Fibroblast of mammary gland (primary cell): ENCODE measurements around the gene CC2D2A.

Experiments used
- DNase-seq: peaks from one replicate; pipeline ENCODE4 v3.0.0-alpha.2; 2010; ENCODE audit warnings: low read depth
- H3K4me3 ChIP-seq: 2 replicates; pipeline ENCODE4 v1.5.1; 2011; ENCODE audit warnings: low read depth, mild to moderate bottlenecking, low read length, moderate library complexity; ENCODE audit not compliant: control insufficient read depth
- TF ChIP-seq, protein P1 (sequence below): conservative IDR thresholded peaks from 2 replicates; pipeline ENCODE4 v1.5.1; 2011; ENCODE audit warnings: low read depth, low read length, inconsistent platforms; ENCODE audit not compliant: control insufficient read depth, insufficient read depth

Gene CC2D2A

DNA sequence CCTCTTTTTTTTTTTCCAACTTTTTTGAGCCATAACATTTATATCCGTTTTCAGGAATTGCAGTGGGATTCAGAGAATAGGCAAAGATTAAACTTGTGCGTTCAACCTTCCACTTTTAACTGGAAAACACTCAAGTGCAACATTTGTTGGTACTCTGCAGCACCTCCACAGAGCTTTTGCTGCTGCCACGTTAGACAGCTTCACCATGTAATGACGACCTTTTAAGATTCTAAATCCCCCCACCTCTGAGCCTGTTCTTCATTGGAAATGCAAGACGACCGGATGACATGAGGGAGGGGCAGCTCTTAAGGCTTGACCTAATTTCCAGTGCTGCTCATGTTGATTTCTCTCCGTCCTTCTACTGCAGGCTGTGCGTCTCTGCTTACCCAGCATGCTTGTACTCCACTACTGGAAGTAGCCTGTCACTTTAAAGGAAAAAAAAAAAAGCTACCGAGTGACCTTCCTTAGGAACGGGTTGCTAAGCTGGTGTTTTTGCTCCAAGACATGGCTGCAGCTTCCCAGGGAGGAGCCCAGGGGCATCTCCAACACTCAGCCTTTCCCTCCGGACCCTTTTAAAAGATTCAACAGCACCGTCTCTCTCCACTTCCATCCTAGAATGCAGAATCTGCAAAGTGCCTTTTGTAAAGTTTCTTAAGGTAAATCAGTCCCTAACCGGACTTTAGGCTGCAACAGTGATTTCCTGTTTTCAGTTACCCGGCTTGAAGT lies at the start of gene CC2D2A:
CC2D2A (plus strand) TSS at position 481 of the 726 bp plus-strand sequence. CDS start 6,051 bp downstream, outside the sequence.
- DNase-seq: peak; percentile 66
- TF ChIP-seq, protein P1, sequence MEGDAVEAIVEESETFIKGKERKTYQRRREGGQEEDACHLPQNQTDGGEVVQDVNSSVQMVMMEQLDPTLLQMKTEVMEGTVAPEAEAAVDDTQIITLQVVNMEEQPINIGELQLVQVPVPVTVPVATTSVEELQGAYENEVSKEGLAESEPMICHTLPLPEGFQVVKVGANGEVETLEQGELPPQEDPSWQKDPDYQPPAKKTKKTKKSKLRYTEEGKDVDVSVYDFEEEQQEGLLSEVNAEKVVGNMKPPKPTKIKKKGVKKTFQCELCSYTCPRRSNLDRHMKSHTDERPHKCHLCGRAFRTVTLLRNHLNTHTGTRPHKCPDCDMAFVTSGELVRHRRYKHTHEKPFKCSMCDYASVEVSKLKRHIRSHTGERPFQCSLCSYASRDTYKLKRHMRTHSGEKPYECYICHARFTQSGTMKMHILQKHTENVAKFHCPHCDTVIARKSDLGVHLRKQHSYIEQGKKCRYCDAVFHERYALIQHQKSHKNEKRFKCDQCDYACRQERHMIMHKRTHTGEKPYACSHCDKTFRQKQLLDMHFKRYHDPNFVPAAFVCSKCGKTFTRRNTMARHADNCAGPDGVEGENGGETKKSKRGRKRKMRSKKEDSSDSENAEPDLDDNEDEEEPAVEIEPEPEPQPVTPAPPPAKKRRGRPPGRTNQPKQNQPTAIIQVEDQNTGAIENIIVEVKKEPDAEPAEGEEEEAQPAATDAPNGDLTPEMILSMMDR: no peak
- peak within 1 kb of the TSS; percentile 53 for H3K4me3 ChIP-seq

DNA sequence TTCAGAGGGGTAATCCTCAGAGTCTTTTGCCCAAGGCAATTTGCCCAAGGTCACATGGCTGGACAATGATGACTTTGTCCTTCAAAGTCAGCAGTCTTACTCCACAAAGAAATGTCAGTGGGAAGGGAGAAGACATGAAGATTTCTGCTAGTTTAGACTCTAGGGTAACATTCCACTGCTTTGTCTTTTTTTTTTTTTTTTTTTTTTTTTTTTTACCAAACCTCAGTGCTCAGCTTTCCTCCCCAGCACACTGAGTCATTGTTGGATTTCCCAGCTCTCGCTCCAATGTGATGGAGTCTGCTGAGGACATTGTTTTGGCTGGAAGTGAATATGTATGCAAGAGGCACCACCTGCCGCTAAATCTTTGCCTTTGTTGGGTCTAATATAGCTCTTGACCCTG lies 49.0 kb upstream of the CC2D2A start:
- DNase-seq: peak; percentile 84
- no peak overlapping the region for H3K4me3 ChIP-seq
- TF ChIP-seq, protein P1: no peak

DNA sequence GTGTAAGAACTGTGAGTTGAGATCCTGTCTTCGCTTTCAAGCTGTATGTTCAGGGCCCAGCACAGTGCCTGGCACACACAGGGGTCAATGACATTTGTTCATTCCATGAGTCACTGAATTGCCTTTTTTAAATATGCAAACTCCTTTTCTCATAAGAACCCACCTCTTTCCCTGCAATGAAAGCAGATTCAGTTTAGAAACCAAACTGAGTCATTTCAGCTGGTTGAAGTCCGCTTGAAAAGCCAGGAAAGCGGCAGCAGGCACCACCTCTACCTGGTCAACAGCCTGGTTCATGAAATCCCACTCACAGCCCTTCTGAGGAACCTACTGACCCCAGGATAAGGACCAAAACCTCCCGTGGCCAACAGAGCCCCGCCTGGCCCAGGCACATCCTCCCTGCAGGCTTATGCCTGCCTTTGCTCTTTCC lies 46.4 kb upstream of the CC2D2A start:
- DNase-seq: no peak
- TF ChIP-seq, protein P1: no peak

DNA sequence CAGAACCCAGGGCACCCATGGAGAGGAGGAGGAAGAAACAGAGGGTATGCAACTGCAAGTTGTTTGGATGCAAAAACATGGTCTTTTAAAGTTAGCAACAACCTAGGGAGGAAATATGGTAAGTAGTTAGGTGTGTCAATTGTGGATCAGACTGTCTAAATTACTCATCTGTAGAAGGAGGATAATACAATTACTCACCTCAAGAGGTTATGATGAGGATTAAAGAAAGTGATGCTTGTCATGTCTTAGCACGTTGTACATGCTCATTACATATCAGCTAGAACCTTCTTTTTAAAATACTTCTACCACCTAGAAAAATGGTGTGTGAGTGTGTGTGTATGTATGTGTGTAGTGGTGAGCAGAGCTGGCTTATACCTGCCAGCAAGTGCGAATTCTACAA lies 44.2 kb upstream of the CC2D2A start:
- TF ChIP-seq, protein P1: no peak
- DNase-seq: no peak

More for the DNA sequence above, 46.4 kb upstream of the CC2D2A start:
- H3K4me3 ChIP-seq: no peak overlapping the region

DNA sequence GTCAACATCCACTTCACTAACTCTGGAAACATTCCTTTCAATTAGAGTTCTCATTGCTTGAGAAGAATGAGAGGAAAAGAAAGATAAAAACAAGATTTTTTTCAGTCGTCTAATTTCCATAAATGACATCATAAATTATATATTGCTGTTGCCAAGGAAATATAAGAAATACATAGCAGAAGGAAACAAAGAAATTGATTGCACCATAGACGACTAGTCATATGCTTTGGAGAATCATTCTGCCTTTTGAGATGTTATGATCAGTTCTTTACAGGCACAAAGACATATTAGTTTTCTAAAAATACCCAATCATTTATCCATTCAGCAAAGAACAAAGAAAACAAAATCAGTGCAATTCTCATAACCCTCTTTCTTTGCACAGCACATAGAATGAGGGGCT lies 42.5 kb upstream of the CC2D2A start:
- DNase-seq: peak; percentile 14
- TF ChIP-seq, protein P1: no peak
- H3K4me3 ChIP-seq: no peak overlapping the region

More for the DNA sequence above, 44.2 kb upstream of the CC2D2A start:
- H3K4me3 ChIP-seq: no peak overlapping the region

DNA sequence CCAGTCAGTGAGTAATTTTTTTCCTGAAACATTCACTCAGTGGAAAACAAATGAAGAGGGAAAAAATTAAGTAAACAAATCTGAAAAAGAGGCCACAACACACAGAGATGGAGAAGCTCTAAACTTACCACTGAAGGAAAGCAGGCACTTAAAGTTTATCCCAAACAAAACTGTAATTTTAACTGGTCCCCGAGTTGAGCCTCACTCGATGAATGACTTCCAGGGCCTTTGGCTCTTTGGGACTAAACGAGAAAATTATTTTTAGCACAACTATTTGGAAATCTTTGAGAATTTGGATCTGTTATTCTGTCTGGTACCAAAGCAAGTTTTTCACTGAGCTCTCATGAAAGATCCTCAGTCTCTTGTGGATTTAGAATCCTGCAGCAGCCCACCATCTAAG lies 42.0 kb upstream of the CC2D2A start, which contains the start of gene C1QTNF7:
C1QTNF7 (plus strand) TSS at position 333 of the 400 bp plus-strand sequence. CDS start 7,711 bp downstream, outside the sequence.
- TF ChIP-seq, protein P1: no peak
- no peak within 1 kb of the TSS for H3K4me3 ChIP-seq
- no peak for DNase-seq
